Spleen (tissue), 11 donors: Measurements from ENCODE around the gene LRRFIP2. TPM values are rescaled to one million over a fixed set of nuclear protein-coding genes. Genes with fewer than 3 reads are reported as not detected.
"Not testable (repeated sequence)": the region's sequence is repeated elsewhere in the genome, so short reads cannot be mapped to it uniquely, and the experiment has no call there.

Experiments
- DNase-seq: peaks from one replicate; pipeline ENCODE4 v3.0.0-alpha.2; 2020
- H3K27ac ChIP-seq, 8 donors: fragments of 200-600 bp; sonication (generic) in 7 of 8; 1 replicate in 4 of 8; 2 replicates in 4 of 8; pipeline versions ENCODE4 v1.5.0 to v1.8.0; 2016 to 2021; ENCODE audit warnings: inconsistent platforms in 4 of 8, mild to moderate bottlenecking in 4 of 8, moderate library complexity in 1 of 8
- H3K27me3 ChIP-seq, 7 donors: fragments of 200-600 bp; sonication (generic) in 6 of 7; replicated peaks in 1 of 7; 1 replicate in 4 of 7; 2 replicates in 3 of 7; pipeline versions ENCODE4 v1.5.0 to v1.8.0; 2016 to 2021; ENCODE audit warnings: inconsistent platforms in 3 of 7, mild to moderate bottlenecking in 1 of 7
- H3K36me3 ChIP-seq, 6 donors: fragments of 200-600 bp; sonication (generic) in 5 of 6; 1 replicate in 4 of 6; 2 replicates in 2 of 6; pipeline versions ENCODE4 v1.5.0 to v1.8.0; 2016 to 2021; ENCODE audit warnings: inconsistent platforms in 2 of 6
- H3K4me1 ChIP-seq, 6 donors: fragments of 200-600 bp; sonication (generic) in 5 of 6; 1 replicate in 3 of 6; 2 replicates in 3 of 6; pipeline versions ENCODE4 v1.5.0 to v1.8.0; 2016 to 2021; ENCODE audit warnings: inconsistent platforms in 3 of 6
- H3K4me3 ChIP-seq, 8 donors: fragments of 200-600 bp; sonication (generic) in 7 of 8; 1 replicate in 4 of 8; 2 replicates in 4 of 8; pipeline versions ENCODE4 v1.5.0 to v1.8.0; 2016 to 2021; ENCODE audit warnings: inconsistent platforms in 4 of 8, mild to moderate bottlenecking in 4 of 8, moderate library complexity in 2 of 8
- H3K9me3 ChIP-seq, 8 donors: fragments of 200-600 bp; sonication (generic) in 7 of 8; 1 replicate in 4 of 8; 2 replicates in 4 of 8; pipeline versions ENCODE4 v1.5.0 to v1.8.0; 2016 to 2021; ENCODE audit warnings: inconsistent platforms in 4 of 8
- POLR2A ChIP-seq, 3 donors: fragments of 450-650 bp; IDR thresholded peaks; one replicate each; pipeline ENCODE4 v1.5.1; 2017; ENCODE audit warnings: antibody characterized with exemption in 3 of 3, mild to moderate bottlenecking in 1 of 3
- POLR2AphosphoS5 ChIP-seq, 3 donors: sonication (generic); formaldehyde crosslinking; IDR thresholded peaks; one replicate each; pipeline ENCODE4 v1.5.1; 2017; ENCODE audit warnings: antibody characterized with exemption in 3 of 3
- WGBS, 5 donors: extraction: QIAGEN DNeasy Blood & Tissue Kit in 3 of 5; methylation state at CpG; one replicate each; pipeline versions ENCODE4 v1.1.5 to v1.1.7; 2013 to 2018; 5-methylcytosine and 5-hydroxymethylcytosine counted together
- intact Hi-C: fragments of 100-400 bp; cut with DNase I; formaldehyde crosslinking; loops from one replicate; pipeline ENCODE4 v1.15.0; 2023; ENCODE audit warnings: low total_unique reads
- polyA plus RNA-seq, 3 donors: library from polyadenylated mRNA; stranded (reverse); fragments of 200-250 nt; gene quantifications; one replicate each; pipeline ENCODE4 v1.2.1, GENCODE V29; 2013
- total RNA-seq, 7 donors: library from RNA; depleted of rRNA in 3 of 7; stranded (reverse); fragments of >200 nt in 3 of 7; fragmentation: NEBNext Ultra II Directional in 4 of 7; extraction: Animal tissue kit (Norgen Biotek cat#: 25700) in 4 of 7; gene quantifications; one replicate each; pipeline versions ENCODE4 v1.1.0 to v1.2.1, GENCODE V29; 2016 to 2021
- TF ChIP-seq, protein P1 (sequence below), 11 experiments: fragments of 200-600 bp in 7 of 11; fragments of 450-650 bp in 4 of 11; sonication (generic) in 4 of 11; IDR thresholded peaks in 8 of 11; conservative IDR thresholded peaks in 3 of 11; 1 replicate in 7 of 11; 2 replicates in 4 of 11; pipeline versions ENCODE4 v1.4.0 to v1.8.0; 2016 to 2021; ENCODE audit warnings: antibody characterized with exemption in 11 of 11, inconsistent platforms in 4 of 11, mild to moderate bottlenecking in 1 of 11
- donor health status: healthy with polysubstance abuse.
- donor health status: DM: no; HTN: no; CAD: no; lungs with moderate emphysema.
- donor health status: DM: no; HTN: no; CAD: no.
- donor health status: Bipolar disorder and iron deficiency.
- donor health status: healthy.
- donor health status: DM: no; HTN: no; CAD: no.
- donor health status: DM: yes; HTN: yes; CAD: no.

LRRFIP2 gene
- total and polyA plus RNA-seq, 10 donors, result 18.9 to 111 (median 86.9) TPM

DNA sequence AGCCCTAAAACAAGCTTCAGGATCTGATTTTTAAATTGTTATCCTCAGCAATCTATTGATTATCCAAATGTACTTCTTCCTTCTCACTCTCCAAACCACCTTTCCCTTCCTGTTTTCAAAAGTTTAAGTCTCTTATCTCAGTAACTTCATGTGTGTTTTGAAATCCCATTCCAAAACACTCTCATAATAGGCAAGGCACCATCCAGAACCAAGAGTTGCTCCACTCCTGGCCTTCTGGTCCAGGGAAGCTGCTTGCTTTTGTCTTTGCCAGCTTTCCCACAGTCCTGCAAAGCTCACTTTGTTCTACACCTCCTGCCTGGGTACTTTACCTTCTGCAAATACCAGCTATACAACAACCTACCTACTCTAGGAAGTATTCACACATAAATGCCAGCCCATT is 117.6 kb downstream of the LRRFIP2 start:
- no peak for TF ChIP-seq POLR2AphosphoS5 (IDR thresholded peaks at IDR 0.05)
- TF ChIP-seq POLR2A (IDR thresholded peaks at IDR 0.05), result no peak
- TF ChIP-seq, protein P1, sequence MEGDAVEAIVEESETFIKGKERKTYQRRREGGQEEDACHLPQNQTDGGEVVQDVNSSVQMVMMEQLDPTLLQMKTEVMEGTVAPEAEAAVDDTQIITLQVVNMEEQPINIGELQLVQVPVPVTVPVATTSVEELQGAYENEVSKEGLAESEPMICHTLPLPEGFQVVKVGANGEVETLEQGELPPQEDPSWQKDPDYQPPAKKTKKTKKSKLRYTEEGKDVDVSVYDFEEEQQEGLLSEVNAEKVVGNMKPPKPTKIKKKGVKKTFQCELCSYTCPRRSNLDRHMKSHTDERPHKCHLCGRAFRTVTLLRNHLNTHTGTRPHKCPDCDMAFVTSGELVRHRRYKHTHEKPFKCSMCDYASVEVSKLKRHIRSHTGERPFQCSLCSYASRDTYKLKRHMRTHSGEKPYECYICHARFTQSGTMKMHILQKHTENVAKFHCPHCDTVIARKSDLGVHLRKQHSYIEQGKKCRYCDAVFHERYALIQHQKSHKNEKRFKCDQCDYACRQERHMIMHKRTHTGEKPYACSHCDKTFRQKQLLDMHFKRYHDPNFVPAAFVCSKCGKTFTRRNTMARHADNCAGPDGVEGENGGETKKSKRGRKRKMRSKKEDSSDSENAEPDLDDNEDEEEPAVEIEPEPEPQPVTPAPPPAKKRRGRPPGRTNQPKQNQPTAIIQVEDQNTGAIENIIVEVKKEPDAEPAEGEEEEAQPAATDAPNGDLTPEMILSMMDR (IDR thresholded peaks at IDR 0.05 in 8 of 11, conservative IDR thresholded peaks at IDR 0.05 in 3 of 11), result no peak
- intact Hi-C loops, result no loop called here
- peak overlapping the region in 3 of 8 donors; percentile 5 to 44 (median 33) for H3K27ac ChIP-seq
- no peaks in the 10 kb centered on the region for H3K27me3 ChIP-seq
- H3K9me3 ChIP-seq, result no peaks in the 10 kb centered on the region
- no peak overlapping the region for H3K4me3 ChIP-seq
- peaks cover 0 to 39% (median 9%) of the 10 kb centered on the region in 6 donors for H3K4me1 ChIP-seq
- no peak for DNase-seq
- peaks cover 0 to 100% (median 60%) of the 10 kb centered on the region in 6 donors for H3K36me3 ChIP-seq

DNA sequence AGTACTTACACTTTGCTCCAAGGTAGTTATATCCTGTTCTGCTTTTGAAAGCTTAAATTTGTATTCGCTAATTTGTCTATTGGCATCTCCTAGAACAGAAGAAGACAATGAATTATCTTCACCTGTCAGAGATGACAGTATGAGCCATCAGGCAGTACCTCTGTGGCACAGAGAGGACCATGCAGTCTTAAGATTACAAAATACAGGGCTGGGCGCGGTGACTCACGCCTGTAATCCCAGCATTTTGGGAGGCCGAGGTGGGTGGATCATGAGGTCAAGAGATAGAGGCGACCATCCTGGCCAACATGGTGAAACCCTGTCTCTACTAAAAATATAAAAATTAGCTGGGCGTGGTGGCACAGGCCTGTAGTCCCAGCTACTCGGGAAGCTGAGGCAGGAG is 119.3 kb downstream of the LRRFIP2 start:
- DNase-seq, H3K4me3 ChIP-seq, H3K9me3 ChIP-seq, intact Hi-C loops, H3K27me3 ChIP-seq: not testable (repeated sequence)
- H3K27ac ChIP-seq, result peak overlapping the region in 6 of 8 donors; percentile 5 to 60 (median 48)
- 89 to 95% (median 90%) methylated on average over 8 of the region's 8 CpGs for WGBS, 5 donors
- peaks cover 0 to 29% (median 9%) of the 10 kb centered on the region in 6 donors for H3K4me1 ChIP-seq
- H3K36me3 ChIP-seq, result peaks cover 0 to 100% (median 74%) of the 10 kb centered on the region in 6 donors

DNA sequence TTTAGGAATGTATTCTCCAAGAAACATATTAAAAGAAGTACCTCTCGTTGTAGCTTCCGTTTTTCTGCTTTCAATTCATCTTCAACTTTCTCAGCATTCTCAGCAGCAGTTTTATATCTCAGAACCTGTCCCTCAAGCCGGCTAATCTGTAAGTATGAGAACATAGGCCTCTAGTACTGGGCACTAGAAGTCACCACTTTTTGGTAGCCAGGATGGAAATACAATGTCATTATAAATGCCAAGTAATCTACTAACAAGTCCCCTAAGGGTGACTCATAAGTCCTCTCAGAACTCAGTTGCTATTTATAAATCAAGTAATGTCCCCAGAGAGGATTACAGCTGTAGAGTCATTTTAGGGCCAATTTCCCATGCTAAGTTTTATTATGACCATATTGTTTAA is 120.0 kb downstream of the LRRFIP2 start:
- H3K4me3 ChIP-seq, result no peak overlapping the region
- DNase-seq, result no peak
- no peaks in the 10 kb centered on the region for H3K9me3 ChIP-seq
- 64 to 87% (median 75%) methylated on average over 3 of the region's 3 CpGs for WGBS, 5 donors
- H3K4me1 ChIP-seq, result peaks cover 0 to 25% (median 9%) of the 10 kb centered on the region in 6 donors
- intact Hi-C loops, result no loop called here
- peak overlapping the region in 7 of 8 donors; percentile 5 to 60 (median 45) for H3K27ac ChIP-seq
- H3K36me3 ChIP-seq, result peaks cover 0 to 100% (median 80%) of the 10 kb centered on the region in 6 donors
- TF ChIP-seq POLR2AphosphoS5 (IDR thresholded peaks at IDR 0.05), result no peak
- no peak for TF ChIP-seq POLR2A (IDR thresholded peaks at IDR 0.05)
- TF ChIP-seq, protein P1 (IDR thresholded peaks at IDR 0.05 in 8 of 11, conservative IDR thresholded peaks at IDR 0.05 in 3 of 11), result no peak
- no peaks in the 10 kb centered on the region for H3K27me3 ChIP-seq

DNA sequence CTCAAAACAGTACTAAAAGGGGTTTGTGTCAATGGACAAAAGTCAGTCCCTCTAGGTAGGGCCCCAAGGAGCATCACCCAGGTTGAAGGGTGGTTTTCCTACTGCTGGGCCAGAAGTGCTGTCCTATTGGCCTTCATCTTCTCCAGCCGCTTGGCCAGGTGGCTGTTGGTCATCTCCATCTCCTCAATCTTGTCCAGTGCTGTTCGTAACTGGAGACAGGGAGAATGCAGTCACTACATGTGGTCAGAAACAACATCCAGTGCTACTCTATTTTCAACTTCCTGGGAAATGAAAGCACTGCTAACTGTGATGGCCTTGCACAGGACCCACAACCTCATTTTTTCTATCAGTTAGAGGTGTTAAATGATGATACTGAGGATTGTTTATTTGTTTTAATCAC is 120.6 kb downstream of the LRRFIP2 start:
- H3K27me3 ChIP-seq, result no peaks in the 10 kb centered on the region
- TF ChIP-seq POLR2AphosphoS5 (IDR thresholded peaks at IDR 0.05), result no peak
- no peak for TF ChIP-seq POLR2A (IDR thresholded peaks at IDR 0.05)
- TF ChIP-seq, protein P1 (IDR thresholded peaks at IDR 0.05 in 8 of 11, conservative IDR thresholded peaks at IDR 0.05 in 3 of 11), result no peak
- peaks cover 0 to 25% (median 9%) of the 10 kb centered on the region in 6 donors for H3K4me1 ChIP-seq
- intact Hi-C loops, result no loop called here
- H3K9me3 ChIP-seq, result no peaks in the 10 kb centered on the region
- peak overlapping the region in 7 of 8 donors; percentile 5 to 60 (median 45) for H3K27ac ChIP-seq
- DNase-seq, result no peak
- 93 to 97% (median 96%) methylated on average over 2 of the region's 2 CpGs for WGBS, 5 donors
- peaks cover 0 to 100% (median 84%) of the 10 kb centered on the region in 6 donors for H3K36me3 ChIP-seq
- H3K4me3 ChIP-seq, result no peak overlapping the region

DNA sequence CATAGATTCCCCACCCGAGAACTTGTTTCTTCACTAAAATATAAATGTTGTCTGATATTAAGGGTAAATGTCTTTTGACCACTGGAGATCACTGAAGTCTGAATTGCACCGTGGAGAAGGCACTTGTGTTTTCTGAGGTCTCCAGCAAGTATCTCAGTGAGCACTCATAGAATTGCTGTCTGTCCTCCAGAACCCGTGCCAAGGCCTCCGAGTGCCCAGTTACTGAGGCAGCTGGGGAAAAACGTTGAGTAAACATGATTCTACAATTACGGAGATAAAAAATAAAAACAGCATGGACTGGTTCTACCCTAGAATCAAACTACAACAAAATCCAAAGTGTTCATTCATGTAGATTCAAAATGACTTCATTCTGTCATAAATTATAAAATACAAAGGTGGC is 121.0 kb downstream of the LRRFIP2 start:
- 79 to 88% (median 88%) methylated on average over 6 of the region's 6 CpGs for WGBS, 5 donors
- peaks cover 0 to 100% (median 84%) of the 10 kb centered on the region in 6 donors for H3K36me3 ChIP-seq
- TF ChIP-seq POLR2AphosphoS5 (IDR thresholded peaks at IDR 0.05), result no peak
- TF ChIP-seq, protein P1 (IDR thresholded peaks at IDR 0.05 in 8 of 11, conservative IDR thresholded peaks at IDR 0.05 in 3 of 11), result no peak
- no peak for TF ChIP-seq POLR2A (IDR thresholded peaks at IDR 0.05)
- H3K4me1 ChIP-seq, result peaks cover 0 to 25% (median 9%) of the 10 kb centered on the region in 6 donors
- H3K27ac ChIP-seq, result peak overlapping the region in 4 of 8 donors; percentile 5 to 60 (median 38)
- no peak for DNase-seq
- no peaks in the 10 kb centered on the region for H3K9me3 ChIP-seq
- intact Hi-C loops, result no loop called here
- no peaks in the 10 kb centered on the region for H3K27me3 ChIP-seq
- no peak overlapping the region for H3K4me3 ChIP-seq
